PFSK-1 (cell line): ENCODE data around the gene SHCBP1.

ENCODE experiments used
- FOXP2 ChIP-seq: optimal IDR thresholded peaks from 2 replicates; pipeline ENCODE3; 2011; ENCODE audit warnings: borderline replicate concordance, control low read depth, inconsistent platforms; ENCODE audit not compliant: insufficient read depth; ENCODE audit errors: extremely low read length, extremely low read depth
- POLR2AphosphoS5 ChIP-seq: IDR thresholded peaks from 2 replicates; pipeline ENCODE4 v1.6.1; 2012; ENCODE audit warnings: low read depth, mild to moderate bottlenecking, control low read depth, low read length, moderate library complexity
- SIN3A ChIP-seq: IDR thresholded peaks from 2 replicates; pipeline ENCODE4 v1.6.1; 2012; ENCODE audit warnings: mild to moderate bottlenecking, low read length, moderate library complexity, borderline replicate concordance; ENCODE audit not compliant: insufficient read depth
- TAF1 ChIP-seq: IDR thresholded peaks from 2 replicates; pipeline ENCODE4 v1.6.1; 2012; ENCODE audit warnings: low read length, control low read depth, borderline replicate concordance; ENCODE audit not compliant: insufficient read depth
- TF ChIP-seq, protein P1 (sequence below), 2 experiments: IDR thresholded peaks; 2 replicates each; pipeline versions ENCODE4 v1.6.1 to v1.8.0; 2011 to 2012; ENCODE audit warnings: low read depth in 2 of 2, low read length in 2 of 2, control low read depth in 1 of 2, inconsistent platforms in 1 of 2, mild to moderate bottlenecking in 1 of 2, moderate library complexity in 1 of 2; ENCODE audit not compliant: insufficient read depth in 1 of 2

SHCBP1 gene

DNA sequence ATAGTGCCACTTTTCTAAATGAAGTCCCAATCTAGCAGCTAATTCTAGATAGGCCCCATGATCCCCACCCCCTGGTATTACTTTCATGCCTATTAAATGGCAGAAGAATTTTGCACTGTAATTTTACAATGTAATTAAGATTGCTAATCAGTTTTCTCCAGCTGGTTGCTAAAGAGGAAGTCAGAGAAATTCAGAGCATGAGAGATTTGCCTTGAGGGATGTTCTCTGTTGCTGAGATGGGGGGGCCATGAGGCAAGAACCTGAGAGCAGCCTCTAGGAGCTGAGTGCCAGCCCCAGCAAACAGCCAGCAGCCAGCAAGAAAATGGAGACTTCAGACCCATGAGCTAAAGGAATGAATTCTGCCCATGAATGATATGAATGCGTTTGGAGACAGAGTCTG, 38.9 kb downstream of the SHCBP1 start:
- no peak for TF ChIP-seq POLR2AphosphoS5
- TF ChIP-seq, protein P1, sequence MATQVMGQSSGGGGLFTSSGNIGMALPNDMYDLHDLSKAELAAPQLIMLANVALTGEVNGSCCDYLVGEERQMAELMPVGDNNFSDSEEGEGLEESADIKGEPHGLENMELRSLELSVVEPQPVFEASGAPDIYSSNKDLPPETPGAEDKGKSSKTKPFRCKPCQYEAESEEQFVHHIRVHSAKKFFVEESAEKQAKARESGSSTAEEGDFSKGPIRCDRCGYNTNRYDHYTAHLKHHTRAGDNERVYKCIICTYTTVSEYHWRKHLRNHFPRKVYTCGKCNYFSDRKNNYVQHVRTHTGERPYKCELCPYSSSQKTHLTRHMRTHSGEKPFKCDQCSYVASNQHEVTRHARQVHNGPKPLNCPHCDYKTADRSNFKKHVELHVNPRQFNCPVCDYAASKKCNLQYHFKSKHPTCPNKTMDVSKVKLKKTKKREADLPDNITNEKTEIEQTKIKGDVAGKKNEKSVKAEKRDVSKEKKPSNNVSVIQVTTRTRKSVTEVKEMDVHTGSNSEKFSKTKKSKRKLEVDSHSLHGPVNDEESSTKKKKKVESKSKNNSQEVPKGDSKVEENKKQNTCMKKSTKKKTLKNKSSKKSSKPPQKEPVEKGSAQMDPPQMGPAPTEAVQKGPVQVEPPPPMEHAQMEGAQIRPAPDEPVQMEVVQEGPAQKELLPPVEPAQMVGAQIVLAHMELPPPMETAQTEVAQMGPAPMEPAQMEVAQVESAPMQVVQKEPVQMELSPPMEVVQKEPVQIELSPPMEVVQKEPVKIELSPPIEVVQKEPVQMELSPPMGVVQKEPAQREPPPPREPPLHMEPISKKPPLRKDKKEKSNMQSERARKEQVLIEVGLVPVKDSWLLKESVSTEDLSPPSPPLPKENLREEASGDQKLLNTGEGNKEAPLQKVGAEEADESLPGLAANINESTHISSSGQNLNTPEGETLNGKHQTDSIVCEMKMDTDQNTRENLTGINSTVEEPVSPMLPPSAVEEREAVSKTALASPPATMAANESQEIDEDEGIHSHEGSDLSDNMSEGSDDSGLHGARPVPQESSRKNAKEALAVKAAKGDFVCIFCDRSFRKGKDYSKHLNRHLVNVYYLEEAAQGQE (IDR thresholded peaks at IDR 0.05; ENCODE audit: insufficient read depth in 1 of 2, low read depth in 2 of 2, low read length in 2 of 2): no peak
- TF ChIP-seq FOXP2: no peak
- TF ChIP-seq SIN3A: no peak
- no peak for TF ChIP-seq TAF1

DNA sequence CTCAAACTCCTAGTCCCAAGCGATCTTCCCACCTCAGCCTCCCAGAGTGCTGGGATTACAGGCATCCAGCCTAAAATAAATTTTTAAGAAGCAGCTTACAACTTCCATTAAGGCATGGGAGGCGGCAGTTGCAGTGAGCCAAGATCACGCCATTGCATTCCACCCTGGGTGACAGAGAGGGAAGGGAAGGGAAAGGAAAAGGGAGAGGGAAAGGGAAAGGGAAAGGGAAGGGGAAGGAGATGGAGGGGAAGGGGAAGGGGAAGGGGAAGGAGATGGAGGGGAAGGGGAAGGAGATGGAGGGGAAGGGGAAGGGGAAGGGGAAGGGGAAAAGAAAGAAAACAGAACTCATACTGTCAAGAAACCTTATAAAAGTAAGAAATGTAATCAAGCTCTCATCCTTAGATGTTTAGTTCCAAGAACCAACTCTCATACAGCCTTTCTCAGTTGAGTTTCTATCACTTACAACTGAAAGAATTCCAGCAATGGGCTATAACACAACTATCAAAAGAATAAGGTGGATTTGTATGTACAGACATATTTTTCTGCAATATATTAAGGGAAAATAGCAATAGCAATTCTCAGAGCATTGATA, 43.1 kb downstream of the SHCBP1 start:
- TF ChIP-seq FOXP2: no peak

DNA sequence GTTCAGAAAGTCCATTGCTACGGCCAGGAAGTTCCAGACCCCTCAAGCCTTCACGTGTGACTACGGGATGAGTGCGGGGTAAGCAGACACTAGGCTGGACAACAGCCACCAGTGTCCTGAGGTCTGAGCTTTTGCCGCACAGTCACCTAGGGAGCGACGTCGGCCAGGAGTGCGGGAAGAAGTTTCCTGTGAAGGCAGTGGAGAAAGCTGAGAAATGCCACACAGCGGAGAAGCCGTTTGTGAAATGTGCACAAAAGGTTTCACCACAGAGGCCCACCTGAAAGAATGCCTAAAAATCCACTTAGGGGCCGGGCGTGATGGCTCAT, 47.4 kb downstream of the SHCBP1 start:
- TF ChIP-seq TAF1 (no peak), FOXP2 (no peak), POLR2AphosphoS5 (no peak)

DNA sequence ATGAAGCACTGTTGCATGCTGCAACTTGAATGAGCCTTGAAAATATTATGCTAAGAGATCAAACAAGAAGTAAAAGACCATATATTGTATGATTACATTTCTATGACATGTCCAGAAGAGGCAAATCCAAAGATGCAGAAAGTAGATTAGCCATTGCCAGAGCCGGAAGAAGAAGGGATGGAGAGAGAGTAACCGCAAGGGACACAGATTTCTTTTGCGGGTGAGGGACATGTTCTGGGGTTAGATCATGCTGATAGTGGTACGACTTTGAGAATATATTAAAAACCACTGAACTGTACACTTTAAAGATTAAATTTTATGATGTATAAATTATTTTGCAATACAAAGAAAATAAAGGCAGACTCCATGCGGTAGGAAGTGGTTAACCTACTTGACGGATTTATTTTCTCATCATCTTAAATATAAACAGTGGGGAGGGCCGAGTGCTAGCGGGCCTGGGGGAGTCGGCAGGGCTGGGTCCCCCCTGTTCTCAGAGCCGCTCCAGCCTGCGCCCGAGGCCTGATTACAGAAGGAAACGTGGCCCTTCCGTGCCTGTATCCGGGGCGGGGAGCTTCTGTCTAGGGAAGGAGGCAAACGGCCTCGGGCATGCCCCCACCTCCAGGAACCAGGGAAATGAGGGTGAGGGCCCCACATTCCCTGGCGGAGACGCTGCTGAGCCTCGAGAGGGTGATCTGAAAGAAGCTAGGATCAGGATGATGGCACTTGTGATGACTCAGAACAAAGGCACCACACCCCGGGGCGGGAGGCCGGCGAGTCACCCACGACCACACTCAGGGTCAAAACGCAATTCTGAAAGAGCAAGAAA, 48.0 kb downstream of the SHCBP1 start:
- TF ChIP-seq FOXP2: no peak
- TF ChIP-seq, protein P1 (IDR thresholded peaks at IDR 0.05; ENCODE audit: insufficient read depth in 1 of 2, low read depth in 2 of 2, low read length in 2 of 2): no peak
- no peak for TF ChIP-seq POLR2AphosphoS5
- no peak for TF ChIP-seq SIN3A
- TF ChIP-seq TAF1: no peak

DNA sequence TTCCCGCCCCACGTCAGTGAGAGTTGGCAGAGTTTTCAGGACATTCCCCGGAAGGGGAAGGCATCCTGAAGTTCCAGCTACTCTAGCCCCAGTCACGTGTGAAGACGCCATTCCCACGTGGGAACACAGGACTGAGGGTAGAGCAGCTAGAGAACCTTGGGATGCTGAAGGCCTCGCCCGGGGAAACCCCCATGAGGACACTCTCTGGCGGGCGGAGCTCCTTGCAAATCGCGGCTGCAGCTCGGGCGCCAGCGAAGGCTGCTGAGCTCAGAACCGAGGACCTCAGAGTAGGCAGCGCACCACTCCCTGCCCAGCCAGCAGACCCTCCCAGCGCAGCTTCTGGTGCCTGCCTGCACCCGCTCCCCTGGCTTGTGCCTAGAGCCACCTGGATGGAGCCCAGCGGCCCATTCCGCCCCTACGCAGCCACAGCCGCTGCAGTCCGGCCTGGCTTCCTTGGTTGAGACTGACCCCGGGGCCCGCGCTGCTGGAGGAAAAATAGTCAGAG, 51.9 kb downstream of the SHCBP1 start:
- TF ChIP-seq TAF1 (no peak), SIN3A (no peak), POLR2AphosphoS5 (no peak), FOXP2 (no peak)
- TF ChIP-seq, protein P1 (IDR thresholded peaks at IDR 0.05; ENCODE audit: insufficient read depth in 1 of 2, low read depth in 2 of 2, low read length in 2 of 2): no peak
